Measurements from ENCODE around the gene CIBAR2.

- TF ChIP-seq CTCF (IDR thresholded peaks at IDR 0.05) = no peak
- no peak for TF ChIP-seq POLR2A (IDR thresholded peaks at IDR 0.05)
Observed at GRCh38 chr16:85138073-85138824, 26.0 kb upstream of the CIBAR2 start.

All from ovary (tissue), 3 donors.